Measurements from ENCODE around the gene VTCN1. TPM values are rescaled to one million over a fixed set of nuclear protein-coding genes. Genes with fewer than 3 reads are reported as not detected.

Gene VTCN1
- total RNA-seq, 1 experiment from 2014 or later: not detected

DNA sequence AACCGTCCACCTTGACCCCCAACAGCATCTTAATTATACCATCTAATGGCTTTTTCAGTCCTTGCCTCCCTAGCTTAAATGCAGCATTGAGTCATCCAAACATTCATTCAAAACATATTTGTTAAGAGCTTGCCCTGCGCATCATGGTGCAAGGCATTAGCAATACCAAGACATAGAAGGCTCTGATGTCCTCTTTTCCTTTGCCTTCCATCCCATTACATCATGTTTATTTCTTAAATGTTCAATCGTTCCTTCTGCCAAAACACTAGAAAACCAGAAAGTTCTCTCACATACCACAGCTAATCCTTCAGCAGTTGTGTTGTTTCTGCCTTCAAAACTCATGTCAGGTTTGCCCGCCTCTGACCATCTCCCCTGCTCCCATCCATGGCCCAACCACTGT is 29.8 kb upstream of the VTCN1 start:
- Histone ChIP-seq H4K20me1 (ENCODE audit: insufficient read depth, low read depth, low read length) (no peaks in the 10 kb centered on the region), H3K27ac (ENCODE audit: low read length) (no peak overlapping the region), H3K4me2 (ENCODE audit: low read depth, low read length, poor library complexity, severe bottlenecking) (no peak overlapping the region), H3K9me3 (ENCODE audit: low read length) (no peaks in the 10 kb centered on the region), H3K27me3 (ENCODE audit: low read length) (no peaks in the 10 kb centered on the region), H3K9me2 (replicated peaks; ENCODE audit: insufficient read depth, low read length) (no peaks in the 10 kb centered on the region), H3K4me1 (ENCODE audit: low read length) (no peaks in the 10 kb centered on the region), H3K36me3 (ENCODE audit: insufficient read depth, low read length) (no peaks in the 10 kb centered on the region), H2AFZ (ENCODE audit: low read length) (no peak overlapping the region), H3K9ac (ENCODE audit: low read length) (no peak overlapping the region), H3K4me3 (ENCODE audit: low read length) (no peak overlapping the region), H3K79me2 (ENCODE audit: low read length) (no peaks in the 10 kb centered on the region)
- DNase-seq: no peak

DNA sequence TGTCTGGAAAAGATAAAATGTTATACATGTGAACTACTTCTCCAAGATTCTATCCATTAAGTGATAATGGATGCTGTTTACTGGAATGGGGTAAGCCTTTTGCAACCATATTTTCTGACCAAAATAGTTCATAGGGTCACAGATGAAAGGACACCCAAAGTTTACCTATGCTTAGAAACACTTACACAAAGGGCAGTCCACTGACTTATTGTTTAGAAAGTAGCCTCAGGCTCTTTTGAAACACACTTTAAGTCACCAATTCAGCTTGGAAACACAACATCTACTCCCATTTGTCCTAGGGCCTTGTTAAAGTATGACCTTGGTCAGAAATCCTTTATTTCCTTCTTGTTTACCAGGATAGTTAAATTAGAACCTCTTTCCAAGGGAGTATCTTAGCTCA is 28.7 kb upstream of the VTCN1 start:
- DNase-seq: no peak

DNA sequence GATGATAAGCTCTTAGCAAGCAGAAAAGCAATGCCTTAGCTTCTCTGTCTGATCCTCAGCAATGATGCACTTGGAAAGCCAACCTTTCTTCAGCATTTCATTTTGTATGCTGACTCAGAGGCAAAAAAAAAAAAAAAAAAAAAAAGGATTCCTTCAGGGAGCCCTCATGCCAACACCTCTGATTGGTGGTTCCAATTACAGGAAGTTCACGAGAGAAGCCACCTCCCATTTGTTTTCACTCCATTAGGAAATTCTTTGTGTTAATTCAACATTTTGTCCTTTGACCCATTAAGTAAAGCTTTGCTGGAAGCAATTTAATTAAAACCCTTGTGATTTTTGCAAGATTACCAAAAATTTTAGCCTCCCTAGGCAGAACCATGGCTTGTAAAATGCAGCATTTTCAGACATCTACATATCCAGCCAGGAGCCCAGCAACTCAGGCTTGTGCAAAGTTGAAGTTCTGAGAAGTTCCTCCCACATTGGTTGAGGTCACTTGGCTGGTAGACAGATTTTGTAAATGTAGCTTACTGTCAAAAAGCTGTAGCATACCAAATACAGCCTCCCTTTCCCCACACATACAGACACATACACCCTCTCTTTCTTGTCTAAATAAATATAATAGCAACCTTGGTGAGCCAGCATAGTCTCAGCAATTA is 27.1 kb upstream of the VTCN1 start:
- Histone ChIP-seq H4K20me1 (ENCODE audit: insufficient read depth, low read depth, low read length) (no peaks in the 10 kb centered on the region), H3K27me3 (ENCODE audit: low read length) (0 out of 2 replicates have a peak, but pooled peaks cover 3% of the 10 kb centered on the region), H3K27ac (ENCODE audit: low read length) (no peak overlapping the region), H3K4me3 (ENCODE audit: low read length) (no peak overlapping the region), H3K9ac (ENCODE audit: low read length) (no peak overlapping the region), H2AFZ (ENCODE audit: low read length) (no peak overlapping the region), H3K36me3 (ENCODE audit: insufficient read depth, low read length) (no peaks in the 10 kb centered on the region), H3K9me2 (replicated peaks; ENCODE audit: insufficient read depth, low read length) (no peaks in the 10 kb centered on the region), H3K9me3 (ENCODE audit: low read length) (no peaks in the 10 kb centered on the region), H3K4me1 (ENCODE audit: low read length) (no peaks in the 10 kb centered on the region), H3K79me2 (ENCODE audit: low read length) (no peaks in the 10 kb centered on the region), H3K4me2 (ENCODE audit: low read depth, low read length, poor library complexity, severe bottlenecking) (no peak overlapping the region)
- no peak for DNase-seq

More for the DNA sequence above, 28.7 kb upstream of the VTCN1 start:
- Histone ChIP-seq H3K9ac (ENCODE audit: low read length) (no peak overlapping the region), H3K4me3 (ENCODE audit: low read length) (no peak overlapping the region), H3K4me1 (ENCODE audit: low read length) (no peaks in the 10 kb centered on the region), H3K27me3 (ENCODE audit: low read length) (no peaks in the 10 kb centered on the region), H3K9me3 (ENCODE audit: low read length) (no peaks in the 10 kb centered on the region), H3K27ac (ENCODE audit: low read length) (no peak overlapping the region), H3K9me2 (replicated peaks; ENCODE audit: insufficient read depth, low read length) (no peaks in the 10 kb centered on the region), H3K4me2 (ENCODE audit: low read depth, low read length, poor library complexity, severe bottlenecking) (no peak overlapping the region), H2AFZ (ENCODE audit: low read length) (no peak overlapping the region), H4K20me1 (ENCODE audit: insufficient read depth, low read depth, low read length) (no peaks in the 10 kb centered on the region), H3K79me2 (ENCODE audit: low read length) (no peaks in the 10 kb centered on the region), H3K36me3 (ENCODE audit: insufficient read depth, low read length) (no peaks in the 10 kb centered on the region)

DNA sequence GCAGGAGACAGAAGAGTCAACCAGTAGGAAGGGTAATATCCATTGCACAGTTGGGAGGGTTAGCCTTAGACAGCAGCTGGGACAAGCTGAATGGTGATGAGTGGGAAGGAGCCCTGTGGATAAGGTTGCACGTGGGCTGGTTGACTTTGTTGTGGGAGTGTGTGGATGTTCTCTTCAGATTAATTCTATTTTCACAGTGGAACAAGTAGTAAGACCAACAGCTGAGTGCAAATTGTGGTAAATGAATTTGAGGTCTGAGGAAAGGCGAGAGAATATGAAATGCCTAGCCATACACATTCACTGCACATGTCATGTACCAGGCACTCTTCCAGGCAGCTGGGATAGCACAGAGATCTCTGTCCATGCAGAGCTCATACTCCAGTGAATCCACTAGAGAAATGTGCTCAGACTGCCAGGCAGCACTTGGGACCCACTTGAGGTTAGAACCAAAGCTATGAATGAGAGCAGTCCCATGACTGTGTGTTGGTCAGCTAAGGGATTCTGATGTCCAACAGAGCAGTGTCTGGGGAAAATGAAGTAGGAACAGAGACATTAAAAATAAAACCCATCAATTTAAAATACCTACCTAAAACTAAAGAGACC is 25.2 kb upstream of the VTCN1 start:
- Histone ChIP-seq H3K27me3 (ENCODE audit: low read length) (0 out of 2 replicates have a peak, but pooled peaks cover 3% of the 10 kb centered on the region), H3K9me3 (ENCODE audit: low read length) (no peaks in the 10 kb centered on the region), H3K4me1 (ENCODE audit: low read length) (no peaks in the 10 kb centered on the region), H3K4me2 (ENCODE audit: low read depth, low read length, poor library complexity, severe bottlenecking) (no peak overlapping the region), H3K4me3 (ENCODE audit: low read length) (no peak overlapping the region), H3K9me2 (replicated peaks; ENCODE audit: insufficient read depth, low read length) (no peaks in the 10 kb centered on the region), H3K9ac (ENCODE audit: low read length) (no peak overlapping the region), H3K27ac (ENCODE audit: low read length) (no peak overlapping the region), H4K20me1 (ENCODE audit: insufficient read depth, low read depth, low read length) (no peaks in the 10 kb centered on the region), H3K36me3 (ENCODE audit: insufficient read depth, low read length) (no peaks in the 10 kb centered on the region), H2AFZ (ENCODE audit: low read length) (no peak overlapping the region), H3K79me2 (ENCODE audit: low read length) (no peaks in the 10 kb centered on the region)
- no peak for DNase-seq

DNA sequence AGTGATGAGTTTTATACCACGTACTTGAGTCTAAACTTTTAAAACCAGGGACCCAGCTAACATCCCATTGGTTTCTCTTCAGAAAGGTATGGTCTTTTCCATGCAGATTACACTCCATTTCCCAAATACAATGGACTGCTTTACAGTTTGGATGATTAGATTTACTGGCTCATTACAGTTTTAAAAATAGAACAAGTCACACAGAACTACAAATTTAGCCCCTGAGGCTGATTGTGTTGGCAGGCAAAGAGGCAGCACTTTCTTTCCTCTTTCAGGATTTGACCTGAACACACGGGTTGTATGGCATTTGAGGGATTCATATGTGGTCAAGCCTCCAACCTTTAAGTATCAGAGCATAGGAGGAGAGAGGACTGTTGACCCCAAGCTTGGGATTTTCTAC is 21.8 kb upstream of the VTCN1 start:
- no peak overlapping the region for H3K4me3 ChIP-seq (ENCODE audit: low read length)
- H3K4me1 ChIP-seq (ENCODE audit: low read length): no peaks in the 10 kb centered on the region
- no peaks in the 10 kb centered on the region for H3K9me3 ChIP-seq (ENCODE audit: low read length)
- H3K4me2 ChIP-seq (ENCODE audit: low read depth, low read length, poor library complexity, severe bottlenecking): no peak overlapping the region
- H3K27ac ChIP-seq (ENCODE audit: low read length): no peak overlapping the region
- H4K20me1 ChIP-seq (ENCODE audit: insufficient read depth, low read depth, low read length): no peaks in the 10 kb centered on the region
- H3K27me3 ChIP-seq (ENCODE audit: low read length): 0 out of 2 replicates have a peak, but pooled peaks cover 3% of the 10 kb centered on the region
- no peaks in the 10 kb centered on the region for H3K36me3 ChIP-seq (ENCODE audit: insufficient read depth, low read length)
- no peaks in the 10 kb centered on the region for H3K9me2 ChIP-seq (replicated peaks; ENCODE audit: insufficient read depth, low read length)
- DNase-seq: no peak
- no peak overlapping the region for H3K9ac ChIP-seq (ENCODE audit: low read length)
- no peak overlapping the region for H2AFZ ChIP-seq (ENCODE audit: low read length)
- H3K79me2 ChIP-seq (ENCODE audit: low read length): no peaks in the 10 kb centered on the region

DNA sequence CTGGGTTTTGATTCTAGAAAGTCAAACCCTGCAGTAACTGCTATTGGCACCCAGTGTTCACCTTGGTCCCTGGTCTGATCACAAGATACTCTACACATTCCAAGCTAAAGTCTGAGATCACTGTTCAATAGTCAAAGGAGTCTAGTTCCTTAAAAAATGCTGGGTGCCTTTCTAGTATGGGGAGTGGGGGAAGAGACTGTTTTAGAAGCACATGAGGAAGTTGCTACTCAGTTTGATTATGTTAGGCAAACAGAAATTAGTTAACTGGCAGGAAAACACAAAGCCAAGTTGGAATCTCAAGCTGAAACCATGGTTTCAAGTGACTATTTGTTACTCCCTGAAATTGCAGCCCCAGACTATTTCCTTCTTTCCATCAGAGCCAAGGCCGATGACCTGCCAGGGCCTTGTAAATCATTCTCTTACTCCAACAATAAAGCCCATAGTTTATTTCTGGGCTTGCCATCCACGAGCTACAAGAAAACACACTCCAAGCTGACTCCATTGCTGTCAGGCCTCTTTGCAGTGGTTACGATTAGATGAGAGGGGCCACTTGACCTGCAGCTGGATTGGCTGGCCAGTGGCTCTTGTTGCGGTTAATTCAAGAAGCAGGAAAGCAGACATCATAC is 21.1 kb upstream of the VTCN1 start:
- no peak overlapping the region for H3K27ac ChIP-seq (ENCODE audit: low read length)
- H3K9ac ChIP-seq (ENCODE audit: low read length): no peak overlapping the region
- H2AFZ ChIP-seq (ENCODE audit: low read length): no peak overlapping the region
- no peak for DNase-seq
- no peaks in the 10 kb centered on the region for H3K36me3 ChIP-seq (ENCODE audit: insufficient read depth, low read length)
- no peaks in the 10 kb centered on the region for H3K79me2 ChIP-seq (ENCODE audit: low read length)
- 0 out of 2 replicates have a peak, but pooled peaks cover 3% of the 10 kb centered on the region for H3K27me3 ChIP-seq (ENCODE audit: low read length)
- H3K4me3 ChIP-seq (ENCODE audit: low read length): no peak overlapping the region
- no peaks in the 10 kb centered on the region for H3K4me1 ChIP-seq (ENCODE audit: low read length)
- H4K20me1 ChIP-seq (ENCODE audit: insufficient read depth, low read depth, low read length): no peaks in the 10 kb centered on the region
- H3K4me2 ChIP-seq (ENCODE audit: low read depth, low read length, poor library complexity, severe bottlenecking): no peak overlapping the region
- no peaks in the 10 kb centered on the region for H3K9me2 ChIP-seq (replicated peaks; ENCODE audit: insufficient read depth, low read length)
- no peaks in the 10 kb centered on the region for H3K9me3 ChIP-seq (ENCODE audit: low read length)

DNA sequence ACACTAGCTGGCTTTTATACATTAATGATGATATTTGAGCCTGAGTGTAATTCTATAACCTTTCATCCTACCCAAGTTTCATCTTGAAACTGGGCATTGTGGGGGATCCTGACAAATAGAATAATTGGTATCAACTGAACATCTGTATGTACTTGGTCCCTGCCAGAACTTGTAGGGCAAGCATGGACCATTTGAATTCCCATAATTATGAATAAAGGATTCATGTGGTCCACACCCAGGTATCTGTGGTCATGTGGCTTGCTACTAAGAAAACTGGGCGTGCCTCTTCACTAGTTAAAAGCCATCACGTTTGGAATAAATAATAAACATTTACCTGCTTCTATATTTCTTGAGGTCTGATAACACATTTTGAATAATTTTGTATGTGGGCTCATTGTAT is 20.6 kb upstream of the VTCN1 start:
- H3K27ac ChIP-seq (ENCODE audit: low read length): no peak overlapping the region
- H3K9me2 ChIP-seq (replicated peaks; ENCODE audit: insufficient read depth, low read length): no peaks in the 10 kb centered on the region
- no peaks in the 10 kb centered on the region for H3K36me3 ChIP-seq (ENCODE audit: insufficient read depth, low read length)
- H3K4me1 ChIP-seq (ENCODE audit: low read length): no peaks in the 10 kb centered on the region
- no peak overlapping the region for H3K9ac ChIP-seq (ENCODE audit: low read length)
- no peaks in the 10 kb centered on the region for H3K9me3 ChIP-seq (ENCODE audit: low read length)
- 0 out of 2 replicates have a peak, but pooled peaks cover 3% of the 10 kb centered on the region for H3K27me3 ChIP-seq (ENCODE audit: low read length)
- no peak overlapping the region for H2AFZ ChIP-seq (ENCODE audit: low read length)
- H3K4me3 ChIP-seq (ENCODE audit: low read length): no peak overlapping the region
- no peaks in the 10 kb centered on the region for H3K79me2 ChIP-seq (ENCODE audit: low read length)
- no peak overlapping the region for H3K4me2 ChIP-seq (ENCODE audit: low read depth, low read length, poor library complexity, severe bottlenecking)
- DNase-seq: no peak
- H4K20me1 ChIP-seq (ENCODE audit: insufficient read depth, low read depth, low read length): no peaks in the 10 kb centered on the region

DNA sequence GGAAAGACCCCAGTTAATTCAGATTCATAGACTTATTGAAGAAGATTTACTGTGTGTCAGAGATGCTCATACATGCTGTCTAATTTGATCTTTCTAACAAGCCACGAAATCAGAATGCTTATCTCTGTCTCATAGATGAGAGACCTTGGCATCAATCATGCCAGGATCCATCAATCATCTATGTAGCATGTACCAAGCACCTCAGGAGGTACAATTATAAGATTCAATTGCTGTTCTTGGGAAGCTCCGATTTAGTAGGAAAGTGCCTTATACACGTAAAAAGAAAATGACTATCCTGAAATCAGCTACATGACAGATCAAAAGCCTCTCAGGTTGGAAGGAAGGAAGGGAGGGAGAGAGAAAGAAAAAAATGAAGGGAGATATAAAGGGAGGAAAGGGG is 18.5 kb upstream of the VTCN1 start:
- Histone ChIP-seq H3K9me3 (ENCODE audit: low read length) (no peaks in the 10 kb centered on the region), H3K4me1 (ENCODE audit: low read length) (no peaks in the 10 kb centered on the region), H3K4me3 (ENCODE audit: low read length) (no peak overlapping the region), H3K9ac (ENCODE audit: low read length) (no peak overlapping the region), H3K27ac (ENCODE audit: low read length) (no peak overlapping the region), H2AFZ (ENCODE audit: low read length) (no peak overlapping the region), H3K4me2 (ENCODE audit: low read depth, low read length, poor library complexity, severe bottlenecking) (no peak overlapping the region), H3K36me3 (ENCODE audit: insufficient read depth, low read length) (no peaks in the 10 kb centered on the region), H3K27me3 (ENCODE audit: low read length) (0 out of 2 replicates have a peak, but pooled peaks cover 3% of the 10 kb centered on the region), H4K20me1 (ENCODE audit: insufficient read depth, low read depth, low read length) (no peaks in the 10 kb centered on the region), H3K9me2 (replicated peaks; ENCODE audit: insufficient read depth, low read length) (no peaks in the 10 kb centered on the region), H3K79me2 (ENCODE audit: low read length) (no peaks in the 10 kb centered on the region)
- DNase-seq: no peak
